OCI-LY3 (cell line): ENCODE measurements around the gene RELCH.

ENCODE experiments used
- H2AFZ ChIP-seq: fragments of 200-600, 300-600 bp; shearing (Covaris generic); 2 replicates; pipeline ENCODE4 v1.6.0; 2014; ENCODE audit warnings: antibody characterized with exemption, low read depth, low read length
- H3K27ac ChIP-seq: fragments of 200-600, 300-600 bp; sonication (generic); 2 replicates; pipeline ENCODE4 v1.5.1; 2014; ENCODE audit warnings: mild to moderate bottlenecking, low read length, moderate library complexity, mixed read lengths
- H3K27me3 ChIP-seq: fragments of 200-600, 300-600 bp; sonication (generic); 2 replicates; pipeline ENCODE4 v1.6.1; 2014; ENCODE audit warnings: low read depth, low read length, mixed read lengths
- H3K36me3 ChIP-seq: fragments of 200-600, 300-600 bp; sonication (generic); replicated peaks from 2 replicates; pipeline ENCODE3; 2014; ENCODE audit warnings: low read depth, low read length, mixed read lengths
- H3K4me1 ChIP-seq: fragments of 300-600, 200-600 bp; sonication (generic); 2 replicates; pipeline ENCODE4 v1.6.1; 2014; ENCODE audit warnings: low read length, mixed read lengths
- H3K4me2 ChIP-seq: fragments of 200-600, 300-600 bp; sonication (generic); 2 replicates; pipeline ENCODE4 v1.6.1; 2014; ENCODE audit warnings: low read length, mixed read lengths
- H3K4me3 ChIP-seq: fragments of 300-600, 200-600 bp; sonication (generic); 2 replicates; pipeline ENCODE4 v1.5.1; 2014; ENCODE audit warnings: antibody characterized with exemption, mild to moderate bottlenecking, low read length, moderate library complexity
- H3K79me2 ChIP-seq: fragments of 300-600, 200-600 bp; shearing (Covaris generic); 2 replicates; pipeline ENCODE4 v1.6.1; 2014; ENCODE audit warnings: mild to moderate bottlenecking, low read length, mixed read lengths
- H3K9ac ChIP-seq: fragments of 300-600, 200-600 bp; shearing (Covaris generic); 2 replicates; pipeline ENCODE4 v1.6.0; 2014; ENCODE audit warnings: mild to moderate bottlenecking, low read length, moderate library complexity
- H3K9me3 ChIP-seq: fragments of 200-600, 300-600 bp; shearing (Covaris generic); 2 replicates; pipeline ENCODE4 v1.6.1; 2014; ENCODE audit warnings: low read length, mixed read lengths; ENCODE audit not compliant: insufficient read depth
- H4K20me1 ChIP-seq: fragments of 200-600, 300-600 bp; sonication (generic); 2 replicates; pipeline ENCODE4 v1.6.1; 2016; ENCODE audit warnings: low read length, mixed read lengths; ENCODE audit not compliant: insufficient read depth
- EZH2phosphoT487 ChIP-seq: fragments of 200-600 bp; shearing (Covaris generic); IDR thresholded peaks from 2 replicates; pipeline ENCODE4 v1.6.1; 2018; ENCODE audit warnings: antibody characterized with exemption, mixed run types, low read depth
- TF ChIP-seq, protein P1 (sequence below): fragments of 200-600, 300-600 bp; sonication (generic); IDR thresholded peaks from 2 replicates; pipeline ENCODE4 v1.5.1; 2014; ENCODE audit warnings: antibody characterized with exemption, low read length, low read depth

The RELCH gene

DNA sequence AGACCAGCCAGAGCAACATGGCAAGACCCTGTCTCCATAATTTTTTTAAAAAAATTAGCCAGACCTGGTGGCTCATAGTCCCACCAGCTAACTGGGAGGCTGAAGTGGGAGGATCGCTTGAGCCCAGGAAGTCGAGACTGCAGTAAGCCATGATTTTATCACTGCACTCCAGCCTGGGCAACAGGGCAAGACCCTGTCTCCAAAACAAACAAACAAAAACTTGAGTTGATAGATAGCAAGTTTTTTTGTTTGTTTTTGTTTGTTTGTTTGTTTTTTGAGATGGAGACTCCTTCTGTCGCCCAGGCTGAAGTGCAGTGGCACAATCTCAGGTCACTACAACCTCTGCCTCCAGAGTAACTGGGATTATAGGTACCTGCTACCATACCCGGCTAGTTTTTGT is 18.8 kb downstream of the RELCH start:
- Histone ChIP-seq H3K36me3 (peaks cover 5% of the 10 kb centered on the region), H3K27ac (no peak overlapping the region), H3K9me3 (no peaks in the 10 kb centered on the region), H3K4me2 (no peak overlapping the region), H3K4me1 (peaks cover 9% of the 10 kb centered on the region), H3K79me2 (peaks cover 59% of the 10 kb centered on the region), H4K20me1 (peaks cover 16% of the 10 kb centered on the region), H3K4me3 (no peak overlapping the region), H3K9ac (no peak overlapping the region), H2AFZ (no peak overlapping the region), H3K27me3 (no peaks in the 10 kb centered on the region)
- TF ChIP-seq, protein P1, sequence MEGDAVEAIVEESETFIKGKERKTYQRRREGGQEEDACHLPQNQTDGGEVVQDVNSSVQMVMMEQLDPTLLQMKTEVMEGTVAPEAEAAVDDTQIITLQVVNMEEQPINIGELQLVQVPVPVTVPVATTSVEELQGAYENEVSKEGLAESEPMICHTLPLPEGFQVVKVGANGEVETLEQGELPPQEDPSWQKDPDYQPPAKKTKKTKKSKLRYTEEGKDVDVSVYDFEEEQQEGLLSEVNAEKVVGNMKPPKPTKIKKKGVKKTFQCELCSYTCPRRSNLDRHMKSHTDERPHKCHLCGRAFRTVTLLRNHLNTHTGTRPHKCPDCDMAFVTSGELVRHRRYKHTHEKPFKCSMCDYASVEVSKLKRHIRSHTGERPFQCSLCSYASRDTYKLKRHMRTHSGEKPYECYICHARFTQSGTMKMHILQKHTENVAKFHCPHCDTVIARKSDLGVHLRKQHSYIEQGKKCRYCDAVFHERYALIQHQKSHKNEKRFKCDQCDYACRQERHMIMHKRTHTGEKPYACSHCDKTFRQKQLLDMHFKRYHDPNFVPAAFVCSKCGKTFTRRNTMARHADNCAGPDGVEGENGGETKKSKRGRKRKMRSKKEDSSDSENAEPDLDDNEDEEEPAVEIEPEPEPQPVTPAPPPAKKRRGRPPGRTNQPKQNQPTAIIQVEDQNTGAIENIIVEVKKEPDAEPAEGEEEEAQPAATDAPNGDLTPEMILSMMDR: no peak
- TF ChIP-seq EZH2phosphoT487: no peak

DNA sequence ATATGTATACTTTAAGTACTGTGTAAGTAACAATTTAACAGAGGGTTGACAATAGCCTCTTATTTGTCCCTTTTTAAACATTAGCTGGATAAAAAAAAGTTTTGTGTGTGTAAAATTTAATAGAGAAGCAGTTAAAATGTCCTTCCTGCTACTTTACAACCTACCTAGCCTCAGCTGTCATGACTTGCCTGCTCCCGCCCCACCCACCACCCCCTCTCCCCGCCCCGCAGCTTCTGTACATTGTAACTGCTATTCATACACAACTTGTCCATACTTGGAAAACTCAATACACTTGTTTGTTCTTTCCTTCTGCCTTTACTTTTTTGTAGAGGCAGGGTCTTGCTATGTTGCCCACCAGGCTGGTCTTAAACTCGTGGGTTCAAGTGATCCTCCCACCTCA is 19.5 kb downstream of the RELCH start:
- Histone ChIP-seq H3K9me3 (no peaks in the 10 kb centered on the region), H3K36me3 (peaks cover 7% of the 10 kb centered on the region), H3K27ac (no peak overlapping the region), H3K4me2 (no peak overlapping the region), H3K27me3 (no peaks in the 10 kb centered on the region), H2AFZ (no peak overlapping the region), H3K4me3 (no peak overlapping the region), H3K4me1 (peaks cover 9% of the 10 kb centered on the region), H3K9ac (no peak overlapping the region), H4K20me1 (peaks cover 16% of the 10 kb centered on the region), H3K79me2 (peaks cover 56% of the 10 kb centered on the region)
- TF ChIP-seq, protein P1: no peak
- TF ChIP-seq EZH2phosphoT487: no peak

- Histone ChIP-seq H3K27me3 (no peaks in the 10 kb centered on the region), H4K20me1 (peaks cover 16% of the 10 kb centered on the region), H3K79me2 (peaks cover 49% of the 10 kb centered on the region), H3K27ac (no peak overlapping the region), H2AFZ (no peak overlapping the region), H3K36me3 (peaks cover 18% of the 10 kb centered on the region), H3K9me3 (no peaks in the 10 kb centered on the region), H3K4me2 (no peak overlapping the region), H3K4me3 (no peak overlapping the region), H3K9ac (no peak overlapping the region), H3K4me1 (peaks cover 9% of the 10 kb centered on the region)
- TF ChIP-seq, protein P1: no peak
- TF ChIP-seq EZH2phosphoT487: no peak
These were observed 22.0 kb downstream of the RELCH start for GRCh38 chr18:62209046-62209445.

DNA sequence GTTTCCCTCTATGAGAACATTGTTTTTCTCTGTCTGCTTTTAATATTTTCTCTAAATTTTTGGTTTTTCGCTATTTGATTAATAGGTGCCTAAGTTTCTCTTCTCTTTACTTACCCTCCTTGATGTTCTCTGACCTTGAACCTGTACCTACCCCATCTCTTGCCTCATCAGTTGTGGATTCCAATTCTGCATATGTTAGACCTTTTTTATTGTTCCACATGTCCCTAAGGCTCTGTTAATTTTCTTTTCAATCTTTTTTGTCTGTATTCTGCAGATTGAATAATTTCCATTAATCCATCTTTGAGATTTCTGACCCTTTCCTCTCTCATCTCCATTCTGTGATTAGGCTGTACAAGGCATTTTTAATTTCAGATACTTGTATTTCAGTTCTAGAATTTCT is 23.1 kb downstream of the RELCH start:
- Histone ChIP-seq H3K27ac (no peak overlapping the region), H3K9ac (no peak overlapping the region), H3K9me3 (no peaks in the 10 kb centered on the region), H3K4me3 (no peak overlapping the region), H2AFZ (no peak overlapping the region), H3K79me2 (peaks cover 49% of the 10 kb centered on the region), H3K4me1 (peaks cover 9% of the 10 kb centered on the region), H3K27me3 (no peaks in the 10 kb centered on the region), H3K36me3 (peaks cover 26% of the 10 kb centered on the region), H4K20me1 (peaks cover 16% of the 10 kb centered on the region), H3K4me2 (no peak overlapping the region)
- TF ChIP-seq, protein P1: no peak
- TF ChIP-seq EZH2phosphoT487: no peak
